Measurements from ENCODE around the gene WWOX. TPM values are rescaled to one million over a fixed set of nuclear protein-coding genes. Genes with fewer than 3 reads are reported as not detected.

Gene WWOX
- total and polyA plus RNA-seq, 2 of the 13 experiments (the other 11 are each of a cell fraction or from before 2014, with no cell fraction given), result 9.1 to 37.4 TPM

DNA sequence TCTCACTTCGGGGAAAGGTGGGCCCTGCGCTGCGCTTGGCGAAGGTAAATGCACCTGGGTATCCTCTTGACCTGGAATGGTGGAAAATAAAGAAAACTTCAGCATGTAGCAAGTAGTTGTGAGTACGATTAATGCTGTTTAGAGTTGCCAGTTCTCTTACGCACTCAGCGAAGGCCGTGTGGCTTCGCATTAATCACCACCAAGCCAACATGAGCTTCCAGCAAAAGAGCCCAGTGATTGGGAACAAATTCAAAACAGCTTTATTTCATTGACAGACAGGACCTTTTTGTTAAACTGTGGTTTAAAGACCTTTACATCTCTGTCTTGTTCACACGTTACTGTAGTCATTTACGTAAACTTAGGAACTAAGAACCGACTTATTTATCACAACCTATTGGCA, 969.7 kb downstream of the WWOX start:
- H2AFZ ChIP-seq (ENCODE audit: low read length), result no peak overlapping the region
- H3K79me2 ChIP-seq (ENCODE audit: insufficient read depth, low read length), result no peaks in the 10 kb centered on the region
- H3K36me3 ChIP-seq (replicated peaks in 1 of 2; ENCODE audit: control insufficient read depth in 1 of 2, insufficient read depth in 2 of 2, low read length in 2 of 2), result no peaks in the 10 kb centered on the region
- CTCF ChIA-PET (ENCODE audit: low intra/inter-chr PET ratio, low total read pairs), result no interaction called here
- POLR2A ChIA-PET, result no interaction called here
- in situ Hi-C loops (cut with HindIII; ENCODE audit: extremely low pct_ligation_motif_present, low pct_unique_long_range_greater_than_20kb), result no loop called here
- TF ChIP-seq SOX5 (CRISPR knock-in tag; IDR thresholded peaks at IDR 0.05; ENCODE audit: borderline replicate concordance), result no peak
- TF ChIP-seq ZNF282 (IDR thresholded peaks at IDR 0.05; ENCODE audit: partially characterized antibody), result no peak
- TF ChIP-seq KDM5A (IDR thresholded peaks at IDR 0.05; ENCODE audit: borderline replicate concordance, low read length), result no peak
- no peak for TF ChIP-seq XRCC5 (optimal IDR thresholded peaks at IDR 0.05; ENCODE audit: low read length)
- TF ChIP-seq, protein P1, sequence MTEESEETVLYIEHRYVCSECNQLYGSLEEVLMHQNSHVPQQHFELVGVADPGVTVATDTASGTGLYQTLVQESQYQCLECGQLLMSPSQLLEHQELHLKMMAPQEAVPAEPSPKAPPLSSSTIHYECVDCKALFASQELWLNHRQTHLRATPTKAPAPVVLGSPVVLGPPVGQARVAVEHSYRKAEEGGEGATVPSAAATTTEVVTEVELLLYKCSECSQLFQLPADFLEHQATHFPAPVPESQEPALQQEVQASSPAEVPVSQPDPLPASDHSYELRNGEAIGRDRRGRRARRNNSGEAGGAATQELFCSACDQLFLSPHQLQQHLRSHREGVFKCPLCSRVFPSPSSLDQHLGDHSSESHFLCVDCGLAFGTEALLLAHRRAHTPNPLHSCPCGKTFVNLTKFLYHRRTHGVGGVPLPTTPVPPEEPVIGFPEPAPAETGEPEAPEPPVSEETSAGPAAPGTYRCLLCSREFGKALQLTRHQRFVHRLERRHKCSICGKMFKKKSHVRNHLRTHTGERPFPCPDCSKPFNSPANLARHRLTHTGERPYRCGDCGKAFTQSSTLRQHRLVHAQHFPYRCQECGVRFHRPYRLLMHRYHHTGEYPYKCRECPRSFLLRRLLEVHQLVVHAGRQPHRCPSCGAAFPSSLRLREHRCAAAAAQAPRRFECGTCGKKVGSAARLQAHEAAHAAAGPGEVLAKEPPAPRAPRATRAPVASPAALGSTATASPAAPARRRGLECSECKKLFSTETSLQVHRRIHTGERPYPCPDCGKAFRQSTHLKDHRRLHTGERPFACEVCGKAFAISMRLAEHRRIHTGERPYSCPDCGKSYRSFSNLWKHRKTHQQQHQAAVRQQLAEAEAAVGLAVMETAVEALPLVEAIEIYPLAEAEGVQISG (CRISPR knock-in tag; IDR thresholded peaks at IDR 0.05), result no peak
- TF ChIP-seq HNRNPK (IDR thresholded peaks at IDR 0.05; ENCODE audit: low read depth, low read length, poor library complexity, severe bottlenecking), result no peak
- no peak for TF ChIP-seq ZBTB1 (CRISPR knock-in tag; IDR thresholded peaks at IDR 0.05; ENCODE audit: borderline replicate concordance)
- TF ChIP-seq ZFAT (CRISPR knock-in tag; conservative IDR thresholded peaks at IDR 0.05), result no peak
- TF ChIP-seq, protein P2, sequence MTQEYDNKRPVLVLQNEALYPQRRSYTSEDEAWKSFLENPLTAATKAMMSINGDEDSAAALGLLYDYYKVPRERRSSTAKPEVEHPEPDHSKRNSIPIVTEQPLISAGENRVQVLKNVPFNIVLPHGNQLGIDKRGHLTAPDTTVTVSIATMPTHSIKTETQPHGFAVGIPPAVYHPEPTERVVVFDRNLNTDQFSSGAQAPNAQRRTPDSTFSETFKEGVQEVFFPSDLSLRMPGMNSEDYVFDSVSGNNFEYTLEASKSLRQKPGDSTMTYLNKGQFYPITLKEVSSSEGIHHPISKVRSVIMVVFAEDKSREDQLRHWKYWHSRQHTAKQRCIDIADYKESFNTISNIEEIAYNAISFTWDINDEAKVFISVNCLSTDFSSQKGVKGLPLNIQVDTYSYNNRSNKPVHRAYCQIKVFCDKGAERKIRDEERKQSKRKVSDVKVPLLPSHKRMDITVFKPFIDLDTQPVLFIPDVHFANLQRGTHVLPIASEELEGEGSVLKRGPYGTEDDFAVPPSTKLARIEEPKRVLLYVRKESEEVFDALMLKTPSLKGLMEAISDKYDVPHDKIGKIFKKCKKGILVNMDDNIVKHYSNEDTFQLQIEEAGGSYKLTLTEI (CRISPR knock-in tag; conservative IDR thresholded peaks at IDR 0.05), result no peak
- no peak for TF ChIP-seq HHEX (CRISPR knock-in tag; IDR thresholded peaks at IDR 0.05)
- TF ChIP-seq HNRNPH1 (optimal IDR thresholded peaks at IDR 0.05; ENCODE audit: low read depth, low read length), result no peak
- TF ChIP-seq NFE2L1 (CRISPR knock-in tag; IDR thresholded peaks at IDR 0.05; ENCODE audit: borderline replicate concordance), result no peak
- no peak for TF ChIP-seq ZNF317 (CRISPR knock-in tag; IDR thresholded peaks at IDR 0.05)
- no peak for ATAC-seq
- BruUV-seq (replicated peaks), result no TSS peak
- WGBS (ENCODE audit: low lambda C conversion rate), result 82% methylated on average over 12 of the region's 12 CpGs
- H3K4me2 ChIP-seq (ENCODE audit: low read depth, low read length), result no peak overlapping the region
- H3K9ac ChIP-seq (ENCODE audit: insufficient read depth, low read depth, low read length), result no peak overlapping the region
- H3K4me3 ChIP-seq (replicated peaks in 1 of 3; ENCODE audit: insufficient read depth in 1 of 3, low read depth in 2 of 3, low read length in 3 of 3), result no peak overlapping the region
- no peak for DNase-seq (ENCODE audit: low spot score)
- no peaks in the 10 kb centered on the region for H3K9me3 ChIP-seq (ENCODE audit: low read length)
- H3K27me3 ChIP-seq (ENCODE audit: control insufficient read depth in 1 of 2, insufficient read depth in 2 of 2, low read length in 2 of 2), result no peaks in the 10 kb centered on the region
- H3K27ac ChIP-seq (ENCODE audit: extremely low read length, insufficient read depth, low read length), result no peak overlapping the region
- H4K20me1 ChIP-seq (ENCODE audit: insufficient read depth, low read length), result no peaks in the 10 kb centered on the region
- FAIRE-seq, result peak; percentile 23
- intact Hi-C loops (cut with micrococcal nuclease; ENCODE audit: unreplicated experiment), result no loop called here
- H3K4me1 ChIP-seq (ENCODE audit: insufficient read depth, low read length), result no peaks in the 10 kb centered on the region
